Smooth muscle cell (in vitro differentiated cells): Measurements from ENCODE around the gene DYDC1. TPM values are rescaled to one million over a fixed set of nuclear protein-coding genes. Genes with fewer than 3 reads are reported as not detected.
A peak's percentile ranks its signal among the peaks of the same experiment; 100 is the strongest.
"Not testable (repeated sequence)": the region's sequence is repeated elsewhere in the genome, so short reads cannot be mapped to it uniquely, and the experiment has no call there.

Source experiments
- DNase-seq: peaks from one replicate; lab custom pipeline; 2025; ENCODE audit not compliant: unreplicated experiment; lab: John Stamatoyannopoulos, UW
- H2AFZ ChIP-seq: fragments of 200-600 bp; sonication (generic); 2 replicates; pipeline ENCODE4 v1.6.0; 2016; ENCODE audit warnings: antibody characterized with exemption, low read depth, mild to moderate bottlenecking
- H3F3A ChIP-seq: fragments of 200-600 bp; sonication (generic); 2 replicates; pipeline ENCODE4 v1.6.0; 2017; ENCODE audit warnings: antibody characterized with exemption, low read depth
- H3K27ac ChIP-seq: fragments of 200-600 bp; sonication (generic); 2 replicates; pipeline ENCODE4 v1.5.1; 2016; ENCODE audit warnings: low read depth, mild to moderate bottlenecking
- H3K27me3 ChIP-seq: fragments of 200-600 bp; sonication (generic); 2 replicates; pipeline ENCODE4 v1.6.1; 2016; ENCODE audit warnings: low read depth, mild to moderate bottlenecking
- H3K36me3 ChIP-seq: fragments of 200-600 bp; sonication (generic); 2 replicates; pipeline ENCODE4 v1.5.1; 2016; ENCODE audit warnings: low read depth
- H3K4me1 ChIP-seq: fragments of 200-600 bp; sonication (generic); 2 replicates; pipeline ENCODE4 v1.5.1; 2016; ENCODE audit warnings: low read depth
- H3K4me2 ChIP-seq: fragments of 200-600 bp; sonication (generic); 2 replicates; pipeline ENCODE4 v1.6.0; 2016; ENCODE audit warnings: mild to moderate bottlenecking
- H3K4me3 ChIP-seq: fragments of 200-600 bp; sonication (generic); 2 replicates; pipeline ENCODE4 v1.5.1; 2016; ENCODE audit warnings: mild to moderate bottlenecking
- H3K79me2 ChIP-seq: fragments of 200-600 bp; sonication (generic); 2 replicates; pipeline ENCODE4 v1.6.0; 2016; ENCODE audit warnings: low read depth, mild to moderate bottlenecking
- H3K9ac ChIP-seq: fragments of 200-600 bp; sonication (generic); 2 replicates; pipeline ENCODE4 v1.6.0; 2016; ENCODE audit warnings: low read depth
- H3K9me3 ChIP-seq: fragments of 200-600 bp; sonication (generic); replicated peaks from 2 replicates; pipeline ENCODE4 v1.5.1; 2016; ENCODE audit warnings: low read depth
- H4K20me1 ChIP-seq: fragments of 200-600 bp; sonication (generic); 2 replicates; pipeline ENCODE4 v1.6.0; 2016; ENCODE audit warnings: low read depth
- WGBS: methylation state at CpG from one replicate; pipeline ENCODE4 v1.1.7; 2016; ENCODE audit warnings: low lambda C conversion rate; 5-methylcytosine and 5-hydroxymethylcytosine counted together
- polyA plus RNA-seq: library from polyadenylated mRNA; unstranded; fragments of >200 nt; fragmentation: Nextera tagmentation; extraction: Ambion mirVana; gene quantifications from 2 replicates; pipeline ENCODE4 v1.2.1, GENCODE V29; 2016
- total RNA-seq: library from RNA; depleted of rRNA; stranded (reverse); fragments of >200 nt; gene quantifications from 2 replicates; pipeline ENCODE4 v1.2.3, GENCODE V29; 2014
- TF ChIP-seq, protein P1 (sequence below): fragments of 200-600 bp; sonication (generic); IDR thresholded peaks from 2 replicates; pipeline ENCODE4 v1.5.1; 2017; ENCODE audit warnings: borderline replicate concordance, mild to moderate bottlenecking, antibody characterized with exemption; ENCODE audit not compliant: insufficient read depth, poor library complexity, severe bottlenecking

The DYDC1 gene
- total and polyA plus RNA-seq, 2 experiments from 2014 or later = not detected

DNA sequence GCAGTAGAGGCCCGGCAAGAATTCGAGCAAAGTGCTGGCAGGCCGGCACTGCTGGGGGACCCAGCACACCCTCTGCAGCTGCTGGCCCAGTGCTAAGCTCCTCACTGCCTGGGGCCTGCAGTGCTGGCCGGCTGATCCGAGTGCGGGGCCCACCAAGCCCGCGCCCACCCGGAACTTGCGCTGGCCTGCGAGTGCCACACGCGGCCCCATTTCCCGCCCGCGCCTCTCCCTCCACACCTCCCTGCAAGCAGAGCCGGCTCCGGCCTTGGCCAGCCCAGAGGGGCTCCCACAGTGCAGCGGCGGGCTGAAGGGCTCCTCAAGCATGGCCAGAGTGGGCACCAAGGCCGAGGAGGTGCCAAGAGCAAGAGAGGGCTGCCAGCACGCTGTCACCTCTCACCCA, 3.1 kb upstream of the DYDC1 start:
- Histone ChIP-seq H3K9me3 (no peaks in the 10 kb centered on the region), H3K27me3 (peaks cover 8% of the 10 kb centered on the region), H3K9ac (no peak overlapping the region), H3K36me3 (no peaks in the 10 kb centered on the region), H3K79me2 (no peaks in the 10 kb centered on the region), H3K4me2 (no peak overlapping the region), H3K27ac (no peak overlapping the region), H2AFZ (no peak overlapping the region), H4K20me1 (no peaks in the 10 kb centered on the region), H3F3A (no peaks in the 10 kb centered on the region), H3K4me1 (no peaks in the 10 kb centered on the region), H3K4me3 (no peak overlapping the region)
- 96% methylated on average over 20 of the region's 22 CpGs for WGBS
- TF ChIP-seq, protein P1, sequence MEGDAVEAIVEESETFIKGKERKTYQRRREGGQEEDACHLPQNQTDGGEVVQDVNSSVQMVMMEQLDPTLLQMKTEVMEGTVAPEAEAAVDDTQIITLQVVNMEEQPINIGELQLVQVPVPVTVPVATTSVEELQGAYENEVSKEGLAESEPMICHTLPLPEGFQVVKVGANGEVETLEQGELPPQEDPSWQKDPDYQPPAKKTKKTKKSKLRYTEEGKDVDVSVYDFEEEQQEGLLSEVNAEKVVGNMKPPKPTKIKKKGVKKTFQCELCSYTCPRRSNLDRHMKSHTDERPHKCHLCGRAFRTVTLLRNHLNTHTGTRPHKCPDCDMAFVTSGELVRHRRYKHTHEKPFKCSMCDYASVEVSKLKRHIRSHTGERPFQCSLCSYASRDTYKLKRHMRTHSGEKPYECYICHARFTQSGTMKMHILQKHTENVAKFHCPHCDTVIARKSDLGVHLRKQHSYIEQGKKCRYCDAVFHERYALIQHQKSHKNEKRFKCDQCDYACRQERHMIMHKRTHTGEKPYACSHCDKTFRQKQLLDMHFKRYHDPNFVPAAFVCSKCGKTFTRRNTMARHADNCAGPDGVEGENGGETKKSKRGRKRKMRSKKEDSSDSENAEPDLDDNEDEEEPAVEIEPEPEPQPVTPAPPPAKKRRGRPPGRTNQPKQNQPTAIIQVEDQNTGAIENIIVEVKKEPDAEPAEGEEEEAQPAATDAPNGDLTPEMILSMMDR = no peak
- DNase-seq = no peak

DNA sequence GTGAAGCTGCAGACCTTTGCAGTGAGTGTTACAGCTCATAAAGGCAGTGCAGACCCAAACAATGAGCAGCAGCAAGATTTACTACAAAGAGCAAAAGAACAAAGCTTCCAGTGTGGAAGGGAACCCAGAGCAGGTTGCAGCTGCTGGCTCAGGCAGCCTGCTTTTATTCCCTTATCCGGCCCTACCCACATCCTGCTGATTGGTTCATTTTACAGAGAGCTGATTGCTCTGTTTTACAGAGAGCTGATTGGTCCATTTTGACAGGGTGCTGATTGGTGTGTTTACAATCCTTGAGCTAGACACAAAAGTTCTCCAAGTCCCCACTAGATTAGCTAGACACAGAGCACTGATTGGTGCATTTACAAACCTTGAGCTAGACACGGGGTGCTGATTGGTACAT, 2.4 kb upstream of the DYDC1 start:
- H3F3A ChIP-seq, DNase-seq, H3K27me3 ChIP-seq, H2AFZ ChIP-seq, H3K4me2 ChIP-seq, H4K20me1 ChIP-seq, H3K9ac ChIP-seq, H3K36me3 ChIP-seq, H3K27ac ChIP-seq, H3K4me3 ChIP-seq, H3K9me3 ChIP-seq, H3K79me2 ChIP-seq, H3K4me1 ChIP-seq: not testable (repeated sequence)
- 79% methylated on average over 2 of the region's 2 CpGs for WGBS

DNA sequence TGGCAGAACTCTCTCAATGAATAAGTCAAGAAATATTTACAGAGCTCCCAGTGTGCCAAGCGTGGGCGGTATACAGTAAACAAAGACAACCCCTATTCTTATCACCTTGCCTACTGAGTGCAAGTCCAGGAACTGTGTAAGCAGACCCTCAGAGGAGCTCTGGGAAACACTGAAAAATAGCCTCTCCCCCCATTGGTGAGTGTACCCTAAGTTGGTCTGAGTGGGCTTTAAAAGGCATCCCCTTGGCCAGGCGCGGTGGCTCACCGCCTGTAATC, 1.2 kb upstream of the DYDC1 start:
- WGBS = 98% methylated on average over 5 of the region's 5 CpGs
- Histone ChIP-seq H3K9me3 (no peaks in the 10 kb centered on the region), H3K36me3 (no peaks in the 10 kb centered on the region), H3K4me1 (no peaks in the 10 kb centered on the region), H3K9ac (no peak overlapping the region), H3K4me3 (no peak overlapping the region), H3F3A (no peaks in the 10 kb centered on the region), H3K4me2 (peak overlapping the region; percentile 94), H2AFZ (peak overlapping the region; percentile 90), H4K20me1 (no peaks in the 10 kb centered on the region), H3K27ac (no peak overlapping the region), H3K79me2 (no peaks in the 10 kb centered on the region), H3K27me3 (peaks cover 8% of the 10 kb centered on the region)
- TF ChIP-seq, protein P1 = no peak
- DNase-seq = no peak

DNA sequence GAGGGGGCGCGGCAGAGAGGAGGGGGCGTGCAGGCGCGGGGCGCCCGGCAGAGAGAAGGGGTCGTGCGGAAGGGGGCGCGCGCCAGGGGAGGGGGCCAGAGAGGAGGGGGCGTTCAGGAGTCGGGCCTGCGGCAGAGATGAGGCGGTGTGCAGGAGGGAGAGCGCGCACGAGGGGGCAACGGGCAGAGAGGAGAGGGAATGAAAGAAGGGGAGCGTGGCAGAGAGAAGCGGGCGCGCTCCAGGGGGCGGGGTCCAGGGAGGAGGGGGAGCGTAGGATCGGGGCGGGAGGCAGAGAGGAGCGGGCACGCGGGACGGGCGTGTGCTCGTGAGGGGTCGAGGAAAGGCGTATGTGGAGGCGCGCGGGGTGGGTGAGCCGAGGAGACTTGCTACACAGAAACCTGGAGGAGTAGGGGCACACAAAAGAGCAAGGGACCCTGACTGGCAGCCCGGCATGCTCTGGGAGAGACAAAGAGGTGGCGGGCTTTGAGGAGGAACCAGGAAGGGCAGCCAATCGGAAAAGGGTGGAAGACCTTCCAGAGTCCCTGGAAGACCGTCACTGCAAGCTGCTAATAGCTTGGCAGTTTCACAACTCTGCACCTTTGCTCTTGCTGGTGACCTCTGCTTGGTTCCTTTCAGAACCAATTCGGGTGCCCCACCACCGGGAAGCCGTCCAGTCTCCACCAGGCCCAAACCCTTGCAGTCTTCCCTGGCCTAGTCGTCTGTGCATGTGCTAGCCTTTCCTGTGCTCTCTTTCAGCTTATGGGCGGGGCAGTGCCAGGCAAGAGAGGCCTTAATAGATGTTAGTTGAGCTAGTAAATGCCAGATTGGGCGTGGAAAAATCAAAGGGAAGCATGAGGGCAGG, 665 bp upstream of the DYDC1 start:
- H3K4me3 ChIP-seq = peak overlapping the region; percentile 58
- 33% methylated on average over 16 of the region's 50 CpGs for WGBS

More for the DNA sequence above, 665 bp upstream of the DYDC1 start:
- no peak overlapping the region for H3K27ac ChIP-seq
- H3K9me3 ChIP-seq = no peaks in the 10 kb centered on the region
- peaks cover 8% of the 10 kb centered on the region for H3K27me3 ChIP-seq
- H3K79me2 ChIP-seq = no peaks in the 10 kb centered on the region
- H3F3A ChIP-seq = no peaks in the 10 kb centered on the region
- no peaks in the 10 kb centered on the region for H4K20me1 ChIP-seq
- H3K9ac ChIP-seq = no peak overlapping the region
- H3K4me2 ChIP-seq = peak overlapping the region; percentile 94
- TF ChIP-seq, protein P1 = no peak
- H2AFZ ChIP-seq = peak overlapping the region; percentile 90
- H3K36me3 ChIP-seq = no peaks in the 10 kb centered on the region
- peaks cover under 1% of the 10 kb centered on the region for H3K4me1 ChIP-seq
- no peak for DNase-seq
